PFSK-1 (cell line): ENCODE measurements around the gene MIXL1.

ENCODE experiments used
- FOXP2 ChIP-seq: optimal IDR thresholded peaks from 2 replicates; pipeline ENCODE3; 2011; ENCODE audit warnings: borderline replicate concordance, control low read depth, inconsistent platforms; ENCODE audit not compliant: insufficient read depth; ENCODE audit errors: extremely low read length, extremely low read depth
- POLR2AphosphoS5 ChIP-seq: IDR thresholded peaks from 2 replicates; pipeline ENCODE4 v1.6.1; 2012; ENCODE audit warnings: low read depth, mild to moderate bottlenecking, control low read depth, low read length, moderate library complexity
- REST ChIP-seq, 2 experiments: IDR thresholded peaks; 2 replicates each; pipeline versions ENCODE4 v1.6.1 to v1.8.0; 2011 to 2012; ENCODE audit warnings: low read depth in 2 of 2, low read length in 2 of 2, control low read depth in 1 of 2, inconsistent platforms in 1 of 2, mild to moderate bottlenecking in 1 of 2, moderate library complexity in 1 of 2; ENCODE audit not compliant: insufficient read depth in 1 of 2
- SIN3A ChIP-seq: IDR thresholded peaks from 2 replicates; pipeline ENCODE4 v1.6.1; 2012; ENCODE audit warnings: mild to moderate bottlenecking, low read length, moderate library complexity, borderline replicate concordance; ENCODE audit not compliant: insufficient read depth
- TAF1 ChIP-seq: IDR thresholded peaks from 2 replicates; pipeline ENCODE4 v1.6.1; 2012; ENCODE audit warnings: low read length, control low read depth, borderline replicate concordance; ENCODE audit not compliant: insufficient read depth

DNA sequence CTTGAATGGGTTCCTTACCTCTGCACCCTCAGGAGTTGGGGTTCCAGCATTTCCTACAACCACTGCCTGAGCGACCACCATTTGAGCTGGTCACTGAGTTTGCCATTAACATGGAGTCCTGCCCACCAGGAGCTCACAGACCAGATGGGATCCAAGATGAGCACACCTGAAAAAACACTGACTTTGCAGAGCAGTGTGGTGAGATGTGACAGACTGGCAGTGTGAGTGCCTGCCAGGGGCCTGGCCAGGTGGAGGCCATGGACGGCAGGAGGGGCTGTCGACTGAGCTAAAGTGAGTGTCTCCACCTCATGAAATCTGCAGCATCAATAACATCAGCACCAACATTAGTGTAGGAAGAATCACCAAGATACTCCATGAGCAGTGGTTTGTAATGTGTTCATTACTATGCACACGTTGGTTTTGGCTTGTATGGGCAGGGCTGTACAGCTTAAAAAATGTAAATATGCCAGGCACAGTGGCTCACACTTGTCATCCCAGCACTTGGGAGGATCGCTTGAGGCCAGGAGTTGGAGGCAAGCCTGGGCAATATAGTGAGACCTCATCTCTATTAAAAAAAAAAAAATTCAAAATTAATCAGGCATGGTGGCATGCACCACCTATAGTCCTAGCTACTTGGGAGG lies 12.2 kb upstream of the MIXL1 start:
- TF ChIP-seq SIN3A (no peak), POLR2AphosphoS5 (no peak), TAF1 (no peak), REST (IDR thresholded peaks at IDR 0.05; ENCODE audit: insufficient read depth in 1 of 2, low read depth in 2 of 2, low read length in 2 of 2) (no peak), FOXP2 (no peak)
